Tibial nerve (tissue), 4 donors: ENCODE data around the gene PWWP2B. TPM values are rescaled to one million over a fixed set of nuclear protein-coding genes. Genes with fewer than 3 reads are reported as not detected.

Source experiments
- DNase-seq, 2 donors: peaks; one replicate each; pipeline ENCODE4 v3.0.0-alpha.2; 2019; ENCODE audit warnings: low spot score in 2 of 2
- H3K27ac ChIP-seq, 4 donors: fragments of 200-600 bp; sonication (generic) in 3 of 4; one replicate each; pipeline ENCODE4 v1.5.1; 2017 to 2019; ENCODE audit warnings: mild to moderate bottlenecking in 1 of 4
- H3K27me3 ChIP-seq, 2 donors: fragments of 200-600 bp; sonication (generic) in 1 of 2; one replicate each; pipeline versions ENCODE4 v1.5.1 to v1.6.0; 2017 to 2019
- H3K36me3 ChIP-seq, 3 donors: fragments of 200-600 bp; sonication (generic); one replicate each; pipeline ENCODE4 v1.5.1; 2018 to 2019
- H3K4me1 ChIP-seq, 4 donors: fragments of 200-600 bp; sonication (generic) in 3 of 4; one replicate each; pipeline ENCODE4 v1.5.1; 2017 to 2019
- H3K4me3 ChIP-seq, 4 donors: fragments of 200-600 bp; sonication (generic) in 3 of 4; one replicate each; pipeline ENCODE4 v1.5.1; 2017 to 2019; ENCODE audit warnings: mild to moderate bottlenecking in 1 of 4, moderate library complexity in 1 of 4
- H3K9me3 ChIP-seq, 4 donors: fragments of 200-600 bp; sonication (generic) in 3 of 4; one replicate each; pipeline ENCODE4 v1.5.1; 2017 to 2019
- CTCF ChIP-seq, 5 experiments: fragments of 200-600 bp in 3 of 5; fragments of 450-650 bp in 2 of 5; sonication (generic) in 3 of 5; IDR thresholded peaks; one replicate each; pipeline ENCODE4 v1.5.1; 2016 to 2019; ENCODE audit warnings: antibody characterized with exemption in 5 of 5, mild to moderate bottlenecking in 3 of 5, moderate library complexity in 2 of 5
- EP300 ChIP-seq, 2 donors: sonication (generic); formaldehyde crosslinking; IDR thresholded peaks; one replicate each; pipeline ENCODE4 v1.6.1; 2017; ENCODE audit warnings: antibody characterized with exemption in 2 of 2, mild to moderate bottlenecking in 1 of 2
- POLR2A ChIP-seq, 2 donors: fragments of 450-650 bp; IDR thresholded peaks; one replicate each; pipeline ENCODE4 v1.6.1; 2017; ENCODE audit warnings: antibody characterized with exemption in 2 of 2, mild to moderate bottlenecking in 2 of 2, moderate library complexity in 2 of 2
- WGBS, 2 donors: methylation state at CpG; one replicate each; pipeline ENCODE4 v1.1.5; 2018; 5-methylcytosine and 5-hydroxymethylcytosine counted together
- total RNA-seq, 4 donors: library from RNA; depleted of rRNA; stranded (reverse); fragments of >200 nt; gene quantifications; one replicate each; pipeline ENCODE4 v1.1.0, GENCODE V29; 2016

The PWWP2B gene
- total RNA-seq, 4 donors from 2014 or later = 12.6 to 23.7 (median 15.1) TPM

- no peak overlapping the region for H3K27ac ChIP-seq
- TF ChIP-seq POLR2A (IDR thresholded peaks at IDR 0.05) = no peak
- TF ChIP-seq CTCF (IDR thresholded peaks at IDR 0.05) = no peak
- no peak for TF ChIP-seq EP300 (IDR thresholded peaks at IDR 0.05)
- H3K27me3 ChIP-seq = no peaks in the 10 kb centered on the region
- no peak for DNase-seq
- H3K36me3 ChIP-seq = peaks cover 0 to 14% (median 0%) of the 10 kb centered on the region in 3 donors
- no peak overlapping the region for H3K4me3 ChIP-seq
- H3K9me3 ChIP-seq = peaks cover 0 to 24% (median 0%) of the 10 kb centered on the region in 4 donors
- WGBS, 2 donors = 62 to 69% methylated on average over 8 of the region's 8 CpGs
- H3K4me1 ChIP-seq = peaks cover 0 to 6% (median 0%) of the 10 kb centered on the region in 4 donors
These were observed 13.9 kb upstream of the PWWP2B start for GRCh38 chr10:132383101-132383500.

GRCh38 chr10:132383751-132384196 lies 13.2 kb upstream of the PWWP2B start:
- Histone ChIP-seq H3K36me3 (peaks cover 0 to 9% (median 0%) of the 10 kb centered on the region in 3 donors), H3K4me1 (peaks cover 0 to 7% (median under 1%) of the 10 kb centered on the region in 4 donors), H3K4me3 (no peak overlapping the region), H3K9me3 (peaks cover 0 to 22% (median 0%) of the 10 kb centered on the region in 4 donors), H3K27ac (no peak overlapping the region), H3K27me3 (no peaks in the 10 kb centered on the region)
- no peak for TF ChIP-seq POLR2A (IDR thresholded peaks at IDR 0.05)
- no peak for TF ChIP-seq CTCF (IDR thresholded peaks at IDR 0.05)
- no peak for TF ChIP-seq EP300 (IDR thresholded peaks at IDR 0.05)
- WGBS, 2 donors = 40 to 43% methylated on average over 10 to 13 of the region's 13 CpGs
- DNase-seq = no peak

- Histone ChIP-seq H3K9me3 (peaks cover 0 to 19% (median 0%) of the 10 kb centered on the region in 4 donors), H3K4me1 (peaks cover 0 to 18% (median 9%) of the 10 kb centered on the region in 4 donors), H3K36me3 (peaks cover 0 to 2% (median 0%) of the 10 kb centered on the region in 3 donors), H3K27me3 (no peaks in the 10 kb centered on the region), H3K4me3 (no peak overlapping the region), H3K27ac (no peak overlapping the region)
- no peak for DNase-seq
- WGBS, 2 donors = 82 to 87% methylated on average over 16 to 19 of the region's 20 CpGs
- TF ChIP-seq EP300 (IDR thresholded peaks at IDR 0.05) (no peak), POLR2A (IDR thresholded peaks at IDR 0.05) (no peak), CTCF (IDR thresholded peaks at IDR 0.05) (no peak)
These were observed 12.2 kb upstream of the PWWP2B start for GRCh38 chr10:132384618-132385388.

- peaks cover 0 to 19% (median 0%) of the 10 kb centered on the region in 4 donors for H3K9me3 ChIP-seq
- DNase-seq = no peak
- TF ChIP-seq CTCF (IDR thresholded peaks at IDR 0.05) = no peak
- TF ChIP-seq POLR2A (IDR thresholded peaks at IDR 0.05) = no peak
- TF ChIP-seq EP300 (IDR thresholded peaks at IDR 0.05) = no peak
- no peaks in the 10 kb centered on the region for H3K27me3 ChIP-seq
- no peak overlapping the region for H3K27ac ChIP-seq
- peaks cover 0 to 23% (median 10%) of the 10 kb centered on the region in 4 donors for H3K4me1 ChIP-seq
- H3K36me3 ChIP-seq = peaks cover 0 to 2% (median 0%) of the 10 kb centered on the region in 3 donors
- H3K4me3 ChIP-seq = no peak overlapping the region
- WGBS, 2 donors = 58 to 62% methylated on average over 5 of the region's 5 CpGs
These were observed 11.7 kb upstream of the PWWP2B start for GRCh38 chr10:132385389-132385667.

- no peak overlapping the region for H3K27ac ChIP-seq
These were observed 11.1 kb upstream of the PWWP2B start for GRCh38 chr10:132385721-132386418.

More at GRCh38 chr10:132385721-132386418, 11.1 kb upstream of the PWWP2B start:
- DNase-seq = no peak
- Histone ChIP-seq H3K4me3 (no peak overlapping the region), H3K27me3 (no peaks in the 10 kb centered on the region), H3K36me3 (peaks cover 0 to 2% (median 0%) of the 10 kb centered on the region in 3 donors), H3K4me1 (peaks cover 0 to 24% (median 10%) of the 10 kb centered on the region in 4 donors), H3K9me3 (peaks cover 0 to 17% (median 0%) of the 10 kb centered on the region in 4 donors)
- TF ChIP-seq POLR2A (IDR thresholded peaks at IDR 0.05) (no peak), CTCF (IDR thresholded peaks at IDR 0.05) (no peak), EP300 (IDR thresholded peaks at IDR 0.05) (no peak)
- WGBS, 2 donors = 78 to 88% methylated on average over 14 to 17 of the region's 18 CpGs
